Epithelial cell of proximal tubule (primary cell): Measurements from ENCODE around the gene DPEP3. TPM values are rescaled to one million over a fixed set of nuclear protein-coding genes. Genes with fewer than 3 reads are reported as not detected.

Experiments used
- DNase-seq: peaks from one replicate; pipeline ENCODE4 v3.0.0-alpha.2; 2011; ENCODE audit warnings: low read depth
- H3K4me3 ChIP-seq: 2 replicates; pipeline ENCODE4 v1.5.1; 2011; ENCODE audit warnings: low read depth, mild to moderate bottlenecking, low read length
- CTCF ChIP-seq: conservative IDR thresholded peaks from 2 replicates; pipeline ENCODE4 v1.5.1; 2012; ENCODE audit warnings: low read depth, mild to moderate bottlenecking, low read length
- total RNA-seq: library from RNA; depleted of rRNA; stranded (reverse); fragments of >200 nt; gene quantifications from 2 replicates; pipeline ENCODE4 v1.2.3, GENCODE V29; 2015

Gene DPEP3
- total RNA-seq, 1 donor from 2014 or later = not detected

GRCh38 chr16:67959536-67960329 lies 20.6 kb downstream of the DPEP3 start:
- DNase-seq = no peak
- no peak for TF ChIP-seq CTCF
- no peak overlapping the region for H3K4me3 ChIP-seq

GRCh38 chr16:67957622-67958021 lies 22.7 kb downstream of the DPEP3 start:
- no peak for TF ChIP-seq CTCF
- no peak overlapping the region for H3K4me3 ChIP-seq
- no peak for DNase-seq

GRCh38 chr16:67954421-67955196 lies 25.7 kb downstream of the DPEP3 start:
- no peak for DNase-seq
- H3K4me3 ChIP-seq = no peak overlapping the region
- TF ChIP-seq CTCF = no peak

- DNase-seq = no peak
- no peak overlapping the region for H3K4me3 ChIP-seq
- TF ChIP-seq CTCF = no peak
Measured at GRCh38 chr16:67953641-67954375, 26.5 kb downstream of the DPEP3 start.

GRCh38 chr16:67951485-67951884 lies 28.8 kb downstream of the DPEP3 start:
- DNase-seq = no peak
- H3K4me3 ChIP-seq = no peak overlapping the region
- TF ChIP-seq CTCF = no peak

GRCh38 chr16:67950335-67950843 lies 29.9 kb downstream of the DPEP3 start:
- H3K4me3 ChIP-seq = no peak overlapping the region
- TF ChIP-seq CTCF = no peak
- no peak for DNase-seq
